ACHN (cell line): ENCODE data around the gene MAST2.

Experiments
- DNase-seq: peaks from one replicate; pipeline ENCODE4 v3.0.0-alpha.2; 2015
- in situ Hi-C: cut with HindIII; loops from 2 replicates; pipeline ENCODE4 v1.10.0; 2017; ENCODE audit warnings: low sequenced_read_pairs, low pct_ligation_motif_present, low pct_unique_long_range_greater_than_20kb

MAST2 gene

GRCh38 chr1:45994423-45994822, 191.0 kb downstream of the MAST2 start:
- in situ Hi-C loops = no loop called here
- no peak for DNase-seq

DNA sequence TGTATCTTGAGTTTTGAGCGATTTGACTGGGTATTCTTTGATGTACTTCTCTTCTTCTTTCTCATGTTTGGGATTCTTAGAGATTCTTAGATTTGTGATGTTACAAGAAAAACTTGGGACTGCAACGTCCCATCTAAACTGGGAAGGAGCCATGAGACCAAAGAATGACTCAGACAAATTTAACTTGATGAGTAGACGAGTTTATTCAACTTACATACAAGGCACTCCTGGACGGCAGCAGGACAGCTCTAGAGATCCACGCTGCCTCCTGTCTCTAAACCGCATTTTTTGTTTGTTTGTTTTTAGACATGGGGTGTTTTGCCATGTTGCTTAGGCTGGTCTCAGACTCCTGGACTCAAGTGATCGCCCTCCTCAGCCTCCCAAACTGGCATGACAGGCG, 191.9 kb downstream of the MAST2 start:
- no peak for DNase-seq
- in situ Hi-C loops = no loop called here

- no peak for DNase-seq
- in situ Hi-C loops = no loop called here
Observed at GRCh38 chr1:45998020-45998617, 194.7 kb downstream of the MAST2 start.

GRCh38 chr1:45999507-45999906, 196.1 kb downstream of the MAST2 start:
- DNase-seq = no peak

DNA sequence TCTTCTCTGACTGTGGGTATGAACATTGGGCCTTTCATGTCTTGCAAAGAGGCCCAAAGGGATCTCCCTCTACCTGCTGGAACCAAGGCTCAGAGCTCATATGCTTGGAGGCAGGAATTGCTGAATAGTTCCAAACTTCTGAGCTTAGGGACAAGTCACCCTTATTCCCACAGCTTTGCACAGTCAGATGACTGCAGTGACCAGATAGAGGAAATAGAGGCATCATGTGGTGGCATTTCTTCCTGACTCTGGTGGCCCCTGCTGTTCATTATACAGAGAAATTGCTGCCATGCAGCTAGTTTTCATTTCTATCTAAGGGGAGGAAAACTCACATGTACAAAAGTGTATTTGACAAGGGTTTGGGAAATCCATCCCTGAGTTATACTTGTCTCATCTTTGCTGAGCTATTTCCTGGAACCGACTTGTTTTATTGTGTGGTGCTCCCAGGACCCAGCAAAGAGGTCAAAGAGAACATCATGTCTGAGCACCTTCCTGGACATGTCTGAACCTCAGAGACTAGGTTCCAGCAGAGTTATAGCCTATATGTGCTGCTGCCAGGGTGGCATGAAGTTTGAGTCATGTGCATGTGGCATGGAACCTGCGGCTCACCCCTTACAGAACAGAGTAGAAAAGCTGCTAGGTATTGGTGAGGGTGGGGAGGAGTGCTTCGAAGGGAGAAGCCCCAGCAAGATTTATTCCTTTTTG, 197.8 kb downstream of the MAST2 start:
- in situ Hi-C loops = no loop called here

More at GRCh38 chr1:45999507-45999906, 196.1 kb downstream of the MAST2 start:
- in situ Hi-C loops = no loop called here

DNA sequence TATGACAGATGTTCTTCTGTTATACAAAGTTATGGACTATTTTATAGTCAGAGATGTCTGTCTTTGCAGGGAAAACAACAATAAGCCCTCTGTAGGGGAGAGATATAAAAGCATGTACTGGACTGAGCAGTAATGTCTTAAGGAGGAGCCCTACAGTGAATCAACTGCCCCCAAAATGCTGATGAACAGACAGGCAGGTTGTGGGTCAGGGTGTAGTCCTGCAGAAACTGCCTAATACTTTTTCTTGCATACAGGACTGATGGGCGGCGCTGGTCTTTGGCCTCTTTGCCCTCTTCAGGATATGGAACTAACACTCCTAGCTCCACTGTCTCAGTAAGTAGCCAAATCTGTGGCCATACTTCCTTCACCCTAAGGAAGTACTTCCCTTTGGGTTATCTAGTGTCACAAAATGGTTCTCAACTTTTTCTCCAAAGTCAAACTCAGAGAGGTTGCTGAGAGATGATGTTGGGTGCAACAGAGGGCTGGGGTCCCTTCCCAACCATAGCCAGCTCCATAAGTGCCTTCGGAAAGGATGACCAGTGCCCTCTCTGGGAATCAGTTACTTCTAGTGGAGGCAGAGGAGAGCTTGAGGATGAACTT, 199.2 kb downstream of the MAST2 start:
- in situ Hi-C loops = no loop called here

More for the DNA sequence above, 197.8 kb downstream of the MAST2 start:
- DNase-seq = no peak

DNA sequence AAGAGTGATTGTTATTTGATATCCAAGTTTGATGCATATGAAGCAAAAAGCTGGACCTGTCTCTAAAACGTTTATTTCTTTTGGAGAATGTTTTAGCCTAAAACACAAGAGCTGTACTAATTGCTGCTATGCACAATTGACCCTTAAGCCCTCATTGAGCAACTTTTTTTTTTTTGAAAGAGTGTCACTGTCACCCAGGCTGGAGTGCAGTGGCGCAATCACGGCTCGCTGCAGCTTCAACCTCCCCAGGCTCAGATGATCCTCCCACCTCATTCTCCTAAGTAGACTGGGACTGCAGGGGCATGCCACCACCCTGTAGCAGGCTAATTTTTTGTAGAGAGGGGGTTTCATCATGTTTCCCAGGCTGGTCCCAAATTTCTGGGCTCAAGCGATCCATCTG, 199.9 kb downstream of the MAST2 start:
- in situ Hi-C loops = no loop called here
- DNase-seq = no peak

More for the DNA sequence above, 199.2 kb downstream of the MAST2 start:
- DNase-seq = no peak

GRCh38 chr1:46004492-46004891, 201.1 kb downstream of the MAST2 start:
- in situ Hi-C loops = no loop called here
- no peak for DNase-seq

DNA sequence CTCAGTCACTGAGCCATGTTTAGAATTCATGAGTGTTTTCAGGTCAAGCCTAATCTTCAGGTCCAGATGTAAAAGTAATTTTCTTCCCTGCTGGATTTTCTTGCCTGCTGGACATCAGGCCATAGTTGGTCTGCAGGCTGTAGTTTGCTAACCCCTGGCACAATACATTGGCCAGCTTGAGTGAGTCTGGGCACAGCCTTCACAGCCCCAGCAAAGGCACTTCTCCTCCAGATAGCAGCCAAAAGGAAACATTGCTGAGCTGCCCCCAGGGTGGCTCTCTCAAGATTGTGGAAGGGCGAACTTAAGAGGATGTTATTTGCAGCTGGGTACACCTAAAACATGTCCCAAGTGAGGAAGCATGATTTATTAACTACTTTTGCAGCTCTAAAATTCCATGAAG, 202.2 kb downstream of the MAST2 start:
- in situ Hi-C loops = no loop called here

GRCh38 chr1:46008585-46008984, 205.2 kb downstream of the MAST2 start:
- in situ Hi-C loops = no loop called here
- DNase-seq = no peak

More for the DNA sequence above, 202.2 kb downstream of the MAST2 start:
- no peak for DNase-seq

DNA sequence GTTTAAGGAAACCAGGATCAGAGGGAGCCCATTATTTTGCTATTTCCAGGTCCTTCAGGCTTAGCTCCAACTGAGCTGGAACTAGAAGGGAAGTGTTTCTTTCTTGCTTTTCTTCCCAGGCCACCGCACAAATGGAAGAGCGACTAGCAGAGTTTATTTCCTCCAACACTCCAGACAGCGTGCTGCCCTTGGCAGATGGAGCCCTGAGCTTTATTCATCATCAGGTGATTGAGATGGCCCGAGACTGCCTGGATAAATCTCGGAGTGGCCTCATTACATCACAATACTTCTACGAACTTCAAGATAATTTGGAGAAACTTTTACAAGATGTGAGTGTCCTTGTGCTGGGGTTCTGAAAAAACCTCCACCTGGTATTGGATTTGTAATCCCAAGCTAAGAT, 207.2 kb downstream of the MAST2 start:
- in situ Hi-C loops = no loop called here
- no peak for DNase-seq

DNA sequence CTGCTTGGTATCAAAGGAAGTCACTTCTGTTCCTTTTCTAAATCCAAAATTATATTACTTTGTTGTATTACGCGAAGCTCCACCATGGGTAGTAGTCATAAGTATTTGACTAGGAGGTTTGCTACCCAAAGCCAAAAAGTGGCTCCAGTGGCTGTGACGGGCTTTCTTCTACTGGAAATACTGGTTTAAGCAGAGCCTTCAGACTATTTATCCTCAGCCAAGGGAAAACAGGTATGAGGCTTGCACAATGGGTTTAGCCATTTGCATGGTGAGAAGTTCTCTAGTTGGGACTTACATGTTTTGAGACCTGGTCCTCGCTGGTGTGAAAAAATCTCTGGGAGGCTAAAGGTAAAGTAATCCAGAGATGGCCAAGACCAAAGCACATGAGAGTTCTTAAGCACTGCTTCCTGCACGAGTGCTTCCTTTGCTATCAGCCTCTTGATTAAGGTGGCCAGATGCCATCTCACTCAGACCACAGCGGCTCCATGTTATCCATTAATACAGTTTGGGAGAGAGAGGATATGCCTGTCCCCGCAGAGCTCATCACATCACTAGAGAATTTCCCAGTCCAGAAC, 207.8 kb downstream of the MAST2 start:
- in situ Hi-C loops = no loop called here
- DNase-seq = no peak

DNA sequence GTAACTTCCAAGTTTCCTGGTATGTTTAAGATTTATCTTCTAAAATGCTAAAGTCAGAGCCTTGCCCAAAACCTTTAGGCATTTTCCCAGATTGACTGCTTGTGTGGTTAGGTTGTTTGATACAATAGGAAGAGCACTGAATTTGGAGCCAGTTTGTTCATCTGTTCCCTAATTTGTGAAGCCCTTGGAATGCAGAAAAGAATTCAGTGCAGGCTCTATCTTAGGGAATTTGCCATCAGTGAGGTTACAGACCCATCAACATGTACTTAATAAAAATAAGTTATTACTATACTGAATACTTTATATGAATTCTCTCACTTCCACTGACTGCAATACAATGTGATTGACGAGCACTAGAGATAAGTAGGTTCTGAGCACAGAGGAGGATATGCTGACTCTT, 208.8 kb downstream of the MAST2 start:
- DNase-seq = no peak
- in situ Hi-C loops = no loop called here

DNA sequence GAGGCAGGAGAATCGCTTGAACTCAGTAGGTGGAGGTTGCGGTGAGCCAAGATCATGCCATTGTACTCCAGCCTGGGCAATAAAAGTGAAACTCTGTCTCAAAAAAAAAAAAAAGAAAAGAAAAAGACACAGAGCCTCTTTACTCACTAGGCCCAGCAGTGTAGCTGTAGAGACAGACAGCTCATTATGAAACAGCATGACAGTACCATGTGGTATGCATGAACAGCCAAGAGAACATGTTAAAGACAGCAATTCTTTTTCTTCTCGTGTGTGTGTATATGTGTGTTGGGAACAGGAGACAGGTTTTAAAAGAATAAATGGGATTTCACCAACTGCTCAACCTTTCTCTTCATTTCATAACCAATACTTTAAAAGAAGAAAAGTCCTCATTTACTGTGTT, 210.2 kb downstream of the MAST2 start:
- DNase-seq = no peak
- in situ Hi-C loops = no loop called here

- in situ Hi-C loops = no loop called here
- DNase-seq = no peak
Observed at GRCh38 chr1:46017876-46018503, 214.6 kb downstream of the MAST2 start.

GRCh38 chr1:46019348-46019747, 215.9 kb downstream of the MAST2 start:
- DNase-seq = no peak
- in situ Hi-C loops = no loop called here

GRCh38 chr1:46020010-46020409, 216.6 kb downstream of the MAST2 start:
- no peak for DNase-seq
- in situ Hi-C loops = no loop called here

DNA sequence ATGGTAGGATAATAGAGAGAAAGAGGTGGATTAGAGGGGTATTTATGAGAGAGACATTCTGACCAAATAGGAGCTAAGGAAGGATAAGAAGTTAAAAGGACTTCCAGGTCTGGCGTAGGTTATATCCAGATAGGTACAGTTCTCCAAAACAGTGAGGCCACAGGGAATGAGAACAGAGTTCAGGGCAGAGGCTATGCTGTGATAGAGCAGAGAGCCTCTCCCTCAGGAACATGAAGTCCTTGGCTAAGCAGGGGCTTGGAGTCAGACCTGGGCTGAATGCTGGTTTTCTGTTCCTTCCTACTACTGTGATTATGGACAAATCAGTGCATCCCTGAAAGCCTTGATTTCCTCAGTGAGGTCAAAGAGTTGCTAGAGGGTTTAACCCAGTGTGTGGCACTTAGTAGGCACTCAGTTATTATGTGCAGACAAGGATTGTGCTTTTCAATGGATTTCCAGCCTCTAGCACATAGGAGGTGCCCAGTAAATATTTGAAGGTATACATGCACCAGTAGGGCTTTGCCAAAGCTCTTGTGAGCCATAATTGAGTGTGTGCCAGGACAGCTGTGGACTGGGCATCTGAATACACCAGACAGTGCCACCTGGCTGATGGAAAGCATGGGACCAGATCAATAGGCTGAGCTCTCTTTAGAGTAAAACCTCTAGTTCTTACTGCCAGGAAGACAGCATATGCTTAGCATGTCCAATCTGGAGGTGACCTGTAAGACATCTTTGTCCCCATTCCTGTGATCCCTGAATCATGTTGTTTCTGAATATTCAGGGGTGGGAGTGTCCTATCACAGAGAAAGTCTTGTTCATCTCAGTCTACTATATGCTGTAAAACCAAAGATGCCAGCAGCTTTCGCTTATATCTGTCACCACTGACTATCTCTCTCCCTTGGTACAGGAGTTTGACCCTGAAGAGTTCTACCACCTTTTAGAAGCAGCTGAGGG, 217.9 kb downstream of the MAST2 start:
- DNase-seq = no peak
- in situ Hi-C loops = no loop called here
